Panc1 (cell line): Measurements from ENCODE around the gene USPL1.

Experiments used
- CTCF ChIP-seq: fragments of 450-650 bp; IDR thresholded peaks from 2 replicates; pipeline ENCODE4 v1.5.1; 2017; ENCODE audit warnings: mild to moderate bottlenecking
- POLR2AphosphoS5 ChIP-seq: IDR thresholded peaks from 2 replicates; pipeline ENCODE4 v1.6.1; 2012; ENCODE audit warnings: mild to moderate bottlenecking, low read depth, low read length, moderate library complexity
- REST ChIP-seq, 2 experiments: IDR thresholded peaks; 2 replicates each; pipeline ENCODE4 v1.6.1; 2011 to 2012; ENCODE audit warnings: low read depth in 2 of 2, control low read depth in 1 of 2, low read length in 1 of 2, mild to moderate bottlenecking in 1 of 2, moderate library complexity in 1 of 2; ENCODE audit not compliant: insufficient read depth in 1 of 2

- TF ChIP-seq CTCF (no peak), POLR2AphosphoS5 (no peak), REST (IDR thresholded peaks at IDR 0.05; ENCODE audit: insufficient read depth in 1 of 2, low read depth in 2 of 2, low read length in 1 of 2) (no peak)
Measured at GRCh38 chr13:30647824-30648521, 30.3 kb downstream of the USPL1 start.
